Activated B cell treated with CpG ODN at 0.5 μM for 24 hours (primary cell): Measurements from ENCODE around the gene SLC19A2. TPM values are rescaled to one million over a fixed set of nuclear protein-coding genes. Genes with fewer than 3 reads are reported as not detected.
"Not testable (repeated sequence)": the region's sequence is repeated elsewhere in the genome, so short reads cannot be mapped to it uniquely, and the experiment has no call there.

Experiments used
- ATAC-seq: fragments of 200-7000 bp; cut with Tn5 transposase; one replicate; pipeline ENCODE4 v1.10.0; 2021; ENCODE audit warnings: low read depth, mild to moderate bottlenecking, moderate library complexity
- CTCF ChIA-PET: fragments of 350-600 bp; sonication (Branson Sonifier 250); formaldehyde crosslinking; loops from one replicate; lab custom pipeline; 2021; ENCODE audit warnings: antibody characterized with exemption; lab: Charles Lee
- POLR2A ChIA-PET: fragments of 350-600 bp; sonication (Branson Sonifier 250); formaldehyde crosslinking; loops from one replicate; lab custom pipeline; 2021; ENCODE audit warnings: antibody characterized with exemption; lab: Charles Lee
- DNase-seq: peaks from one replicate; pipeline ENCODE4 v3.0.0; 2022
- H3K27ac Mint-ChIP-seq: one replicate; pipeline ENCODE4 v1.8.0; 2020; ENCODE audit warnings: mixed read lengths
- H3K27me3 Mint-ChIP-seq: one replicate; pipeline ENCODE4 v1.8.0; 2021; ENCODE audit warnings: mixed read lengths
- H3K36me3 Mint-ChIP-seq: one replicate; pipeline ENCODE4 v1.8.0; 2021; ENCODE audit warnings: low read depth, mixed read lengths
- H3K4me1 Mint-ChIP-seq: one replicate; pipeline ENCODE4 v1.8.0; 2021; ENCODE audit warnings: mixed read lengths
- H3K4me3 Mint-ChIP-seq: one replicate; pipeline ENCODE4 v1.8.0; 2020; ENCODE audit warnings: mild to moderate bottlenecking, mixed read lengths
- H3K9me3 Mint-ChIP-seq: one replicate; pipeline ENCODE4 v1.8.0; 2020; ENCODE audit warnings: mixed read lengths
- intact Hi-C: fragments of 100-400 bp; cut with micrococcal nuclease; formaldehyde crosslinking; loops from one replicate; pipeline ENCODE4 v1.15.1; 2024
- total RNA-seq: library from RNA; stranded (reverse); gene quantifications from 2 replicates; pipeline ENCODE4 v1.2.3, GENCODE V29; 2022
- TF ChIP-seq, protein P1 (sequence below): fragments of 200-600 bp; IDR thresholded peaks from one replicate; pipeline ENCODE4 v1.8.0; 2022; ENCODE audit warnings: antibody characterized with exemption, mild to moderate bottlenecking

Gene SLC19A2
- total RNA-seq, 1 donor from 2014 or later: 3.6 TPM

DNA sequence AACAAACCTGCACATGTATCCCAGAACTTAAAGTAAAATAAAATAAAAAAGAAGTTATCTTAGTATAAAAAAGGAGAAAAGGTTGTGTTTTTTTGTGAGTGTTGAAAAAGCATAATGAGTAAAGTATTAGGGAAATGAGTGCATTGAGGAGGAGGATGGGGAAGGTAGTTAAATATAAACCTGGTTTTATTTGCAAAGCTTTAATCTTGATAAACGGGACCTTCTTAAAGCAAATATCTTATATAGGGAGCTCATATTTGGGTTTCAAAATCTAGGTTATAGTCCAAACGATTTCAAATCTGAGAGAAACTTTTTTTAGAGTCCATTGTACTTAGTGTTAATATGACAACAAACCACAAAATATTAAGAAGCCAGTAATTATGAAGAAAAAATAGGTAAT lies 21.7 kb upstream of the SLC19A2 start:
- H3K4me3 Mint-ChIP-seq: no peak overlapping the region
- CTCF ChIA-PET: no interaction called here
- H3K27ac Mint-ChIP-seq: no peak overlapping the region
- no peaks in the 10 kb centered on the region for H3K36me3 Mint-ChIP-seq
- POLR2A ChIA-PET: no interaction called here
- TF ChIP-seq, protein P1, sequence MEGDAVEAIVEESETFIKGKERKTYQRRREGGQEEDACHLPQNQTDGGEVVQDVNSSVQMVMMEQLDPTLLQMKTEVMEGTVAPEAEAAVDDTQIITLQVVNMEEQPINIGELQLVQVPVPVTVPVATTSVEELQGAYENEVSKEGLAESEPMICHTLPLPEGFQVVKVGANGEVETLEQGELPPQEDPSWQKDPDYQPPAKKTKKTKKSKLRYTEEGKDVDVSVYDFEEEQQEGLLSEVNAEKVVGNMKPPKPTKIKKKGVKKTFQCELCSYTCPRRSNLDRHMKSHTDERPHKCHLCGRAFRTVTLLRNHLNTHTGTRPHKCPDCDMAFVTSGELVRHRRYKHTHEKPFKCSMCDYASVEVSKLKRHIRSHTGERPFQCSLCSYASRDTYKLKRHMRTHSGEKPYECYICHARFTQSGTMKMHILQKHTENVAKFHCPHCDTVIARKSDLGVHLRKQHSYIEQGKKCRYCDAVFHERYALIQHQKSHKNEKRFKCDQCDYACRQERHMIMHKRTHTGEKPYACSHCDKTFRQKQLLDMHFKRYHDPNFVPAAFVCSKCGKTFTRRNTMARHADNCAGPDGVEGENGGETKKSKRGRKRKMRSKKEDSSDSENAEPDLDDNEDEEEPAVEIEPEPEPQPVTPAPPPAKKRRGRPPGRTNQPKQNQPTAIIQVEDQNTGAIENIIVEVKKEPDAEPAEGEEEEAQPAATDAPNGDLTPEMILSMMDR: no peak
- H3K4me1 Mint-ChIP-seq: peaks cover 7% of the 10 kb centered on the region
- H3K9me3 Mint-ChIP-seq: no peaks in the 10 kb centered on the region
- H3K27me3 Mint-ChIP-seq: peaks cover 2% of the 10 kb centered on the region
- ATAC-seq (no peak), DNase-seq (no peak)
- intact Hi-C loops: no loop called here

DNA sequence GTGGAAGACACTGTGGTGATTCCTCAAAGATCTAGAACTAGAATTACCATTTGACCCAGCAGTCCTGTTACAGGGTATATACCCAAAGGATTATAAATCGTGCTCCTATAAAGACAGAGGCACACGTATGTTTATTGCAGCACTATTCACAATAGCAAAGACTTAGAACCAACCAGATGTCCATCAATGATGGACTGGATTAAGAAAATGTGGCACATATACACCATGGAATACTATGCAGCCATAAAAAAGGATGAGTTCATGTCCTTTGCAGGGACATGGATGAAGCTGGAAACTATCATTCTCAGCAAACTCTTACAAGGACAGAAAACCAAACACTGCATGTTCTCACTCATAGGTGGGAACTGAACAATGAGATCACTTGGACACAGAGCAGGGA lies 17.9 kb upstream of the SLC19A2 start:
- CTCF ChIA-PET, DNase-seq, intact Hi-C loops, H3K4me1 Mint-ChIP-seq, H3K27ac Mint-ChIP-seq, POLR2A ChIA-PET, H3K9me3 Mint-ChIP-seq, ATAC-seq, H3K4me3 Mint-ChIP-seq, H3K36me3 Mint-ChIP-seq: not testable (repeated sequence)
- H3K27me3 Mint-ChIP-seq: peaks cover 11% of the 10 kb centered on the region

DNA sequence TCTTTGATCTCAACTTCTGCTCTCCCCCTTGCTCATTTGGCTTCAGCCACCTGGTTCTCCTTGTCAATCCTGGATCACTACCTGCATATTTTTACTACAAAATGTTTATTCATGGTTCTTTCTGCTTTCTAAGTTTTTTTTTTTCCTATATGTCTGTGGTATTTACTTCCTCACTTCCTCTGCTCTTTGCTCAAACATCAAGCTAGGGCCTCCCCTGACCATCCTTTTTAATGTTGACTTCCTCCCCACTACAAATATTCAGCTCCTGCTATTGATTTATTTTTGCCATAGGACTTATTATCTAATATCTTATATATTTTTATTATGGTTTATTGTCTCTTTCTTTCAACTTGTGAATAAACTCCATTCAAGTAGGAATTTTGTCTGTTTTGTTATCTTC lies 14.1 kb upstream of the SLC19A2 start:
- no peak overlapping the region for H3K4me3 Mint-ChIP-seq
- POLR2A ChIA-PET: no interaction called here
- H3K27ac Mint-ChIP-seq: no peak overlapping the region
- CTCF ChIA-PET: no interaction called here
- no peak for ATAC-seq
- H3K36me3 Mint-ChIP-seq: no peaks in the 10 kb centered on the region
- H3K9me3 Mint-ChIP-seq: no peaks in the 10 kb centered on the region
- H3K27me3 Mint-ChIP-seq: peaks cover 29% of the 10 kb centered on the region
- TF ChIP-seq, protein P1: no peak
- DNase-seq: no peak
- intact Hi-C loops: no loop called here
- H3K4me1 Mint-ChIP-seq: no peaks in the 10 kb centered on the region

DNA sequence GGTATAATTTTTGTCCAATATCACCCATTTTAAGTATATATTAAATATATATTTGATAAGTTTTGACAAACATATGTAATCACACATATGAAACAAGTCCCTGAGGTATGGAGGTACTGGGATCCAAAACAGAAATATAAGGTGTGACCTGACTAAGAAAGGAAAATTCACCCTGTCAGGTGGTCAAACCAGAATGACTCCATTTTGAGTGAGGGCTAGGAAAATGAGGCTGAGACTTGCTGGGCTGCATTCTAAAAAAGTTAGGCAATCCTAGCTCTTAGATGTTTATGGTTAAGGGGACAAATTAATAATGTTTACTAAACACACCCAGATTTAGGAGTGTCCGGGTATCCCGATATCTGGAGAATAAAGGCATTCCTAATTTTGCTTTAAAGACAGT lies 11.6 kb upstream of the SLC19A2 start:
- no peaks in the 10 kb centered on the region for H3K36me3 Mint-ChIP-seq
- peaks cover 31% of the 10 kb centered on the region for H3K27me3 Mint-ChIP-seq
- H3K4me3 Mint-ChIP-seq: no peak overlapping the region
- ATAC-seq: no peak
- ChIA-PET CTCF (no interaction called here), POLR2A (no interaction called here)
- DNase-seq: no peak
- no peak overlapping the region for H3K27ac Mint-ChIP-seq
- intact Hi-C loops: no loop called here
- H3K4me1 Mint-ChIP-seq: no peaks in the 10 kb centered on the region
- TF ChIP-seq, protein P1: no peak
- no peaks in the 10 kb centered on the region for H3K9me3 Mint-ChIP-seq

DNA sequence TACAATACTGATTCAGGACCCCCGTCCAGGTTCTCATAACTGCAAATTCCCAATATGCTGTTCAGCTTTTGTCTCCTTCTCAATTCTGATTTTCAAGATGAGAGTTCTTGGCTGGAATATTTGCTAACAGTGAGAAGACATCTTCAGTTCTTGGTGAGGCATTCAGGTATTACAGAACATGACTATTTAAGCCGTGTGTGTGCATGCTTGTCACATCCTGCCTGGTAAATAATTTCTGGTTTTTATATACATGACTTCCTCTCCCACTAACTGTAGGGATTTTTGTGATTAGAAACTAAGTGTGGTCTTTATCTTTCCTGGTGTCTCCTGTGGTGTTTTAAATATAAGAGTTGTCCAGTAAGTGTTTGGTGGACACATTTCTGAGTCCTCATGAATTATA lies 10.2 kb upstream of the SLC19A2 start:
- CTCF ChIA-PET: no interaction called here
- DNase-seq: no peak
- no peaks in the 10 kb centered on the region for H3K36me3 Mint-ChIP-seq
- intact Hi-C loops: no loop called here
- no peaks in the 10 kb centered on the region for H3K9me3 Mint-ChIP-seq
- peaks cover 31% of the 10 kb centered on the region for H3K27me3 Mint-ChIP-seq
- POLR2A ChIA-PET: interaction anchor here (0.8 kb wide), 1 partner anchor 10 kb away, joined by 3 read pairs; the partner anchor contains the start of gene SLC19A2
- ATAC-seq: no peak
- TF ChIP-seq, protein P1: no peak
- no peaks in the 10 kb centered on the region for H3K4me1 Mint-ChIP-seq
- no peak overlapping the region for H3K4me3 Mint-ChIP-seq
- no peak overlapping the region for H3K27ac Mint-ChIP-seq
